ENCODE results near the gene TIAM1.

Gene TIAM1

DNA sequence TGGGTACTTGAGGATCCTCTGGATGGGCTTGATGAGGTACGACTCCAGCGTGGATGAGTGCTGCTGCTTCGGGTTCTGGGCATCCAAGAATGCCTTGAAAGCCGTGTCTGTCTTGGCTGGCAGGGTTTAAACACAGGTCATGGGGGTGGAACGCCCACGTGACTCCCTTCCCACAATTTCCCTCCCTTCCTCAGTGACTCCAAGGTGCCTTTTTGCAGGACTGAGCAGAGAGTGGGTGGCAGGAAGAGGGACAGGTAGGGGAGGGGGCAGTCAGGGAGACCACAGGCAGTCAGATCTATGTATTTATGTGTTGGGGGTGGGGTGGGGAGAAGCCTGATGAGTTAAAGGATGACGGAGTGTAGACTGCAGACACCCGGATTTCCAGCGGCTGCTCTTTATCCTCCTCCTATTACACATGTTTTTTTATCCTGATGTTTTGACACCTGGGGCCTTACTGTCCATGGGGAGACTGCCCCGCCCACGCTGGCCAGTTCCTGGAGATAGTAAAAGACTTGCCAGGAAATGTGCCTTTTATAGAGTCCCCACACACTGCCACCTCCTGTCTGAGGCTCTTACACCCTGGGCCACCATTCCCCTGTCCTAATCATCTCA, 202.6 kb downstream of the TIAM1 start:
- Mint-ChIP-seq H3K27me3 (no peaks in the 10 kb centered on the region), H3K36me3 (ENCODE audit: low read depth) (peaks cover 29% of the 10 kb centered on the region), H3K9me3 (no peaks in the 10 kb centered on the region), H3K4me3 (no peak overlapping the region), H3K4me1 (no peaks in the 10 kb centered on the region), H3K27ac (no peak overlapping the region)
- ATAC-seq (no peak), DNase-seq (no peak)

GRCh38 chr21:31140676-31141075, 203.4 kb downstream of the TIAM1 start:
- Mint-ChIP-seq H3K27ac (no peak overlapping the region), H3K36me3 (ENCODE audit: low read depth) (peaks cover 32% of the 10 kb centered on the region), H3K9me3 (no peaks in the 10 kb centered on the region)

DNA sequence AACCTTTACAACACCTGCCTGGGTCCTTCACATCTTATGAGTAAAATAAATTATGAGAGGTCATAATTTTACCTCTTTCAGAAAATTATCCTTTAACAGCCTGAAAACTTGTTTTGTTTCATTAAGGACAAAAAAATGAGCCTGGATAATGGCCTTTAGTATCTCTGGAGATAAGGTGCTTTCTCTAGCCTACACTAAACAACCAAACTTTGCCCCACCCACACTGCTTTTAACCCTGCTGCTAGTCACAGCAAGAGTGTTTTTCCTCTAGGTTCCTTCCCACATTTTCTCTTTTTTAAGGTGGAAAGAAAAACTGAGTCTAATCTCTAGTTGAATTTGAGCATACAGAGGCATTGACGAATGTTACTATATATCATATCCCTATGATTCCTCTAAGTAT, 204.0 kb downstream of the TIAM1 start:
- DNase-seq: no peak
- Mint-ChIP-seq H3K9me3 (no peaks in the 10 kb centered on the region), H3K4me3 (no peak overlapping the region), H3K4me1 (no peaks in the 10 kb centered on the region), H3K27me3 (no peaks in the 10 kb centered on the region), H3K36me3 (ENCODE audit: low read depth) (peaks cover 38% of the 10 kb centered on the region), H3K27ac (no peak overlapping the region)
- no peak for ATAC-seq

More at GRCh38 chr21:31140676-31141075, 203.4 kb downstream of the TIAM1 start:
- H3K27me3 Mint-ChIP-seq: no peaks in the 10 kb centered on the region
- ATAC-seq (no peak), DNase-seq (no peak)
- H3K4me3 Mint-ChIP-seq: no peak overlapping the region
- no peaks in the 10 kb centered on the region for H3K4me1 Mint-ChIP-seq

GRCh38 chr21:31137960-31138359, 206.1 kb downstream of the TIAM1 start:
- peaks cover 16% of the 10 kb centered on the region for H3K4me1 Mint-ChIP-seq
- no peak for ATAC-seq
- H3K27me3 Mint-ChIP-seq: peaks cover 2% of the 10 kb centered on the region
- no peak overlapping the region for H3K27ac Mint-ChIP-seq
- H3K4me3 Mint-ChIP-seq: no peak overlapping the region
- H3K9me3 Mint-ChIP-seq: no peaks in the 10 kb centered on the region
- no peak for DNase-seq
- peaks cover 57% of the 10 kb centered on the region for H3K36me3 Mint-ChIP-seq (ENCODE audit: low read depth)

DNA sequence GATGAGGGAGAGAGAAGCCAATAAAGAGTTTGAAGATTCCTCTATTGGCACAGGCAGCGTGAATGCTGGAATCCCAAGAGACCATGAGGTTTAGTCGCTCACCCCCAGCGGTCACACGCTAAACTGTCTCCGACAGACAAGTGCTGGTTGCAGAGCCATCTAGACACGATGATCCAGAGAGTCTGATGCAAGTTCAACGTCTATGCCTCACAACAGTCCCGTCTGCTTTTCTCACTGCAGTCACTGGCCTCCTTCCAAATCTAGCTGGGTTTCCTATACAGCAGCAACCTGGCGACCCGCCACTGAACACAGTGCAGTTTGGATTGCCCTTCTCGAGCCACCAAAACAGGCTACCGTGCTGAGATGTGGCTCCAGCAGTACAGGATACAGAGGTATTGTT, 207.2 kb downstream of the TIAM1 start:
- Mint-ChIP-seq H3K27me3 (peaks cover 2% of the 10 kb centered on the region), H3K4me3 (no peak overlapping the region), H3K9me3 (no peaks in the 10 kb centered on the region), H3K27ac (peak overlapping the region; percentile 16), H3K36me3 (ENCODE audit: low read depth) (peaks cover 65% of the 10 kb centered on the region), H3K4me1 (peaks cover 27% of the 10 kb centered on the region)
- DNase-seq (no peak), ATAC-seq (no peak)

DNA sequence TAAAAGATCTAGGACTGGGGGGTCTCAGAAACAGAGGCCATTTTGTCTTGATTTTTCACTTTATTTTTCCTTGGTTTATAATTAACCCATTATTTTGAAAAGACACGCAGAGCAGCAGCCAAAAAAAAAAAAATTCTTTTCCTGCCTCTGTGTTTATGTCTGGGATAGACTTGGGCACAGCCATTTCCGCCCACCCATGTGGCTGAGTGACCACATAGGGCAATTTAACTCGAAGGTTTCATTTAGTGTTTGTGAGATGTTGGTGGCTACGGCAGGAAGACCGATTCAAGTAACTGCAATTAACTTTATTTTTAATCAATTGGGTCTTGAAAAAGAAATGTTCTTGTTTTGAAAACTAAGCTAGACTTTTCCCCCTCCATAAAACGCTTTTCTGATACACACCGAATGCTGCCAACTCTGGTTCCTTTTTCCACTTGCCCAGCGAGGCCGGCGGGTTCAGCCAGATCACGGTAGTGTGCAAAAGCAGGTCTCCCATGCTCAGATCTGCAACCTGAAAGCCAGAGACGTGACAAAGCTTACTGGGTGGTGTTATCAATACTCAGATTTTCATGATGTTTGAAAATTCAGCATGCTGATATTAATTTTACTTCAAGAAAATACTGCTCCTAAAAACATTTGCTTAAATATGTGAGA, 208.4 kb downstream of the TIAM1 start:
- H3K36me3 Mint-ChIP-seq (ENCODE audit: low read depth): peaks cover 68% of the 10 kb centered on the region
- ATAC-seq (no peak), DNase-seq (no peak)
- H3K4me1 Mint-ChIP-seq: peaks cover 39% of the 10 kb centered on the region
- H3K9me3 Mint-ChIP-seq: no peaks in the 10 kb centered on the region
- no peak overlapping the region for H3K27ac Mint-ChIP-seq
- peaks cover 2% of the 10 kb centered on the region for H3K27me3 Mint-ChIP-seq
- no peak overlapping the region for H3K4me3 Mint-ChIP-seq

DNA sequence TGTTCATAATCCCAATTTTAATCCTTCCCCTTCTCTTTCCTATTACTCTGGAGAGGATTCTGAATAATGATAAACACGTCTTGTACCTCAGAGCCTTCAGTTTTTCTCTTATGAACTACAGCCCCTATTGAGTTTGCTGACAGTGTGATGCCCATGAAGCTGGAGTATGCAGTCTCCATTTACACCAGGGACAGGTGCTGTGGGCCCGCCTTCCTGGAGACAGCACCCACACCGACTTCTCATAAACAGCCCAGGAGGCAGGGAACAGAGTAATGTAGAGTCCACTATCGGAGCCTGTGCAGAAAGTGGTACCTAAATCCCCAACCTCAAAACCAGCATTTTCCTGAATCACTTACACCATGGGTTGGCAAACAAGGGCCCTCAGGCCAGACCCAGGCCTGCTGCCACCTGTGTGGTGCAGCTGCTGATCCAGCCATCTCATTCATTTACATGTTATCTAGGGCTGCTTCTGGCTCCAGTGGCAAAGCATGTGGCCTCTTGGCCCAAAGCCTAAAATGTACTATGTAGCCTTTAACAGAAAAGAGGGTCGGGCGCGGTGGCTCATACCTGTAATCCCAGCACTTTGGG, 210.7 kb downstream of the TIAM1 start:
- peak; percentile 5 for ATAC-seq
- DNase-seq: no peak
- Mint-ChIP-seq H3K27me3 (peaks cover 2% of the 10 kb centered on the region), H3K9me3 (no peaks in the 10 kb centered on the region), H3K4me1 (peaks cover 48% of the 10 kb centered on the region), H3K4me3 (peak overlapping the region; percentile 41), H3K27ac (peak overlapping the region; percentile 74), H3K36me3 (ENCODE audit: low read depth) (peaks cover 75% of the 10 kb centered on the region)

- H3K9me3 Mint-ChIP-seq: no peaks in the 10 kb centered on the region
- DNase-seq (peak; percentile 45), ATAC-seq (peak; percentile 74)
- H3K4me1 Mint-ChIP-seq: peaks cover 48% of the 10 kb centered on the region
- H3K4me3 Mint-ChIP-seq: peak overlapping the region; percentile 41
- peaks cover 77% of the 10 kb centered on the region for H3K36me3 Mint-ChIP-seq (ENCODE audit: low read depth)
- H3K27ac Mint-ChIP-seq: peak overlapping the region; percentile 74
- H3K27me3 Mint-ChIP-seq: peaks cover 2% of the 10 kb centered on the region
These were observed 211.4 kb downstream of the TIAM1 start for GRCh38 chr21:31132574-31133242.

DNA sequence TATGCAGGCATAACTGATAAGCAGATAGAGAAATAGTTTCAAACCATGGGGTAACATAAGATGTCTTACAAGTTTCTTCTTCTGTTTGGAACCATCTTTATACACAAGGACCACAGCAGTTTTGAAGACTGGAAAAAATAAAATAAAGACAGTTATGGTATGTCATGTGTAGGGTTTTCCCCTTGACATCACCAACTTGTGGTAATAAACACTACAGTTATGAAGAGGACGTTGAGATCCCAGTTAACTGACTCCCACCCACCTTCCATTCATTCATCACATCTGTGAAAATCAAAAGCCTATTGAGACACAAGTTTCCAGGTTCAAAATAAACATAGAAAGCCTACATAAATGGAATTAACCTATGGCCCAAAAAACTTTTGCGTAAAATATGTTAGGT, 213.2 kb downstream of the TIAM1 start:
- Mint-ChIP-seq H3K4me1 (peaks cover 48% of the 10 kb centered on the region), H3K9me3 (no peaks in the 10 kb centered on the region), H3K36me3 (ENCODE audit: low read depth) (peaks cover 77% of the 10 kb centered on the region), H3K4me3 (no peak overlapping the region), H3K27ac (peak overlapping the region; percentile 26), H3K27me3 (peaks cover 2% of the 10 kb centered on the region)
- ATAC-seq: peak; percentile 81
- no peak for DNase-seq

DNA sequence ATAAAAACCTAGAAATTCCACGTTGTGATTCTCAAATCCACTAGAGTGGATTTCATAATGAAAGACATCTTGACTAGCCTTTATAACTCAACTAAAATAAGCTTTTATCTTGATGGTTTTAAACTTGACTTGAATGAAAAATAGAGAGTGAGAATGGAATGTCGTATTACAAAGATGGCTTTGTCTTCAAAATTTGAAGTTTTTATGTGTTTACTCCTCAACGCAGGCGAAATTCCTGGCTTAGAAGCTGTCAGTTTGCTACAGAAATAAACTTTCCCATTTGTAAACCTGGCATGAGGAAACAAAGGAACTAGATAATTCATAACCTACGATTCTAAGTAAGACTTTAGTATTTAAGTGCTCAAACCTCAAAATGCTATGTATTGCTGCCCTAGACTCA, 215.8 kb downstream of the TIAM1 start:
- Mint-ChIP-seq H3K27ac (no peak overlapping the region), H3K4me1 (peaks cover 35% of the 10 kb centered on the region), H3K36me3 (ENCODE audit: low read depth) (peaks cover 67% of the 10 kb centered on the region), H3K27me3 (no peaks in the 10 kb centered on the region), H3K9me3 (no peaks in the 10 kb centered on the region), H3K4me3 (no peak overlapping the region)
- no peak for DNase-seq
- ATAC-seq: no peak

DNA sequence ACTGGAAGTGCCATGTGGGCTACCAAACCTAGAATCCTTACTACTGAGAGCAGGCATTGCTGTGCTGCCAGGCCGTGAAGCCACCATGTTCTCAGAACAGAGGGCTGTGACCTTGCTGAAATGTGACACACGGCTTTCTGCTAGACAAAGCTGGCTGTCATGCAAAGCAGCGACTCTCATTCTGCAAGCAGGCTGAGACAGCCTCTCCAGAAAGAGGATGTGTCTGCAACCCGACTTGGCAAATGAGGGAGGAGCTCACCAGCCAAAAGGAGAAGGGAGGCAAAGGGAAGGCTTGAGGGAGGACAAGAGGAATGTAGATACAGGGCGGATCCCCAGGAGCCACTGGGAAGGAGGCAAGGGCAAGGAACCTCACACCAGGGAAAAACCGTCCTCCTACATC, 220.1 kb downstream of the TIAM1 start:
- no peak for ATAC-seq
- no peaks in the 10 kb centered on the region for H3K9me3 Mint-ChIP-seq
- H3K27me3 Mint-ChIP-seq: no peaks in the 10 kb centered on the region
- H3K4me1 Mint-ChIP-seq: no peaks in the 10 kb centered on the region
- no peak for DNase-seq
- no peak overlapping the region for H3K27ac Mint-ChIP-seq
- peaks cover 66% of the 10 kb centered on the region for H3K36me3 Mint-ChIP-seq (ENCODE audit: low read depth)
- no peak overlapping the region for H3K4me3 Mint-ChIP-seq

DNA sequence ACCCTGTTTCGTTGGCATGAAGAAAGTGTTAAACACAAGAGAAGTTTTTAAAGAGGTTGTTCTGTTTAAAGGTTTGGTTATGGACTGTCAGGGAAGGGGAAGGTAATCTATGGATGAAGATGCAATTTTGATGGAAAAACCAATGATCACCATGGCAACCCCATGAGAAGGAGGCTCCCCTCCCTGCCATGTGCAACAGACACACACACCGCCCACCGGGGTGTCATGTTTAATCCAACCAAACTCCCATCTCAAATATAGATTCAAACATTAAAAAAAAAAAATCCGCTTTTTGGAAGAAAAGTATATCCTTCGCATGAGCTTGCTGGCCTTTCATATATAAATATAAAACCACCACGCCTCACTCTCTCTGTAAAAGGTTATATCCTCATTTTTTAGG, 224.9 kb downstream of the TIAM1 start:
- Mint-ChIP-seq H3K9me3 (no peaks in the 10 kb centered on the region), H3K27me3 (no peaks in the 10 kb centered on the region), H3K4me3 (no peak overlapping the region), H3K36me3 (ENCODE audit: low read depth) (peaks cover 42% of the 10 kb centered on the region), H3K27ac (no peak overlapping the region), H3K4me1 (peaks cover 9% of the 10 kb centered on the region)
- no peak for DNase-seq
- ATAC-seq: no peak

DNA sequence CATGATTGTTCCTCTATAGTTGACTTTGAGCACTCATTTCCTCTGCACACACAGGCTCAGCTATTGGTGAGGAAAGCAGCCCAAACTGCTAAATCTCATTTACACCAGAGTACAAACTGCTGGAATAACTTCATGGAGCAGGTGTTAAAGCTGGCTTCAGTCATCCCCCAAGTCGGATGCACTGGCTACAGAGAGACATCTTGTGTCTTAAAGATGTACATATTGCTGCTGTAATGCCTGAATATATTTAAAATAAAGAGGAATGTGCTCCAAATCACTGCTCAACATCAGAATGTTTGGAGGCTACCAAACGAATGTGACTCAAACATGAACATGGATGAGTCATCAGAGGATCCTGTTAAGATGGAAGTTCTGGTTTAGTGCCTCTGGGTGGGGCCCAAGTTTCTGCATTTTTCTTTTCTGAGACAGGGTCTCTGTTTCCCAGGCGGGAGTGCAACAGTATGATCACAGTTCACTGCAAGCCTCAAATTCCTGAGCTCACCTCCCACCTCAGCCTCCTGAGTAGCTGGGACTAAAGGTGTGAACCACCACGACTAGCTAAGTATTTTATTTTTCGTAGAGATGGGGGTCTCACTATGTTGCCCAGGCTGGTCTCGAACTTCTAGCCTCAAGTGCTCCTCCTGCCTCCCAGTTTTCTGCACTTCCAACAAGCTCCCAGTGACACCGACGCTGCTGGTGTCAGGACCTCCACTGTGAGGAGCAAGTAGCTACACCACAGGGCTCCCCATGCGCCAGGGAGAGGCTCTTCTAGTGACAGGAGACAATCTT, 226.7 kb downstream of the TIAM1 start:
- ATAC-seq (peak; percentile 62), DNase-seq (no peak)
- no peaks in the 10 kb centered on the region for H3K9me3 Mint-ChIP-seq
- H3K4me1 Mint-ChIP-seq: peaks cover 9% of the 10 kb centered on the region
- no peaks in the 10 kb centered on the region for H3K27me3 Mint-ChIP-seq
- H3K36me3 Mint-ChIP-seq (ENCODE audit: low read depth): peaks cover 28% of the 10 kb centered on the region
- no peak overlapping the region for H3K4me3 Mint-ChIP-seq
- H3K27ac Mint-ChIP-seq: no peak overlapping the region

- Mint-ChIP-seq H3K27ac (no peak overlapping the region), H3K9me3 (no peaks in the 10 kb centered on the region), H3K4me3 (no peak overlapping the region), H3K36me3 (ENCODE audit: low read depth) (peaks cover 10% of the 10 kb centered on the region), H3K4me1 (peaks cover 9% of the 10 kb centered on the region), H3K27me3 (no peaks in the 10 kb centered on the region)
- no peak for ATAC-seq
- DNase-seq: no peak
These were observed 228.8 kb downstream of the TIAM1 start for GRCh38 chr21:31115249-31115648.

Measured in activated naive CD8-positive, alpha-beta T cell treated with anti-CD3 and anti-CD28 coated beads, Interleukin-2, amount 50 U/mL, for 24 hours (primary cell).